Activated CD4-positive, alpha-beta T cell treated with anti-CD3 and anti-CD28 coated beads, Interleukin-2, Interleukin-6, amounts not matched to agents 100 ng/mL and 50 ng/mL, durations not matched to agents 16 hours and 8 hours (primary cell): ENCODE data around the gene PLCL1.

Experiments used
- DNase-seq: peaks from one replicate; pipeline ENCODE4 v3.0.0-alpha.2; 2020

The PLCL1 gene

GRCh38 chr2:197804049-197804757 is at the start of gene PLCL1:
PLCL1 (plus strand) TSS chr2:197804593.
- DNase-seq = peak; percentile 94

- no peak for DNase-seq
Measured at GRCh38 chr2:197759013-197759412, 45.4 kb upstream of the PLCL1 start.

- no peak for DNase-seq
Measured at GRCh38 chr2:197759625-197760292, 44.6 kb upstream of the PLCL1 start.

GRCh38 chr2:197760293-197760657 is 44.1 kb upstream of the PLCL1 start:
- DNase-seq = no peak

GRCh38 chr2:197777823-197778407 is 26.5 kb upstream of the PLCL1 start:
- peak; percentile 46 for DNase-seq

- DNase-seq = no peak
Measured at GRCh38 chr2:197779261-197779660, 25.1 kb upstream of the PLCL1 start.

- DNase-seq = peak; percentile 12
Measured at GRCh38 chr2:197782126-197782525, 22.3 kb upstream of the PLCL1 start.

GRCh38 chr2:197784956-197785941 is 19.1 kb upstream of the PLCL1 start, which contains the start of gene BOLL:
BOLL (minus strand) TSS chr2:197785319; CDS start chr2:197781850, 3,469 bp downstream.
- DNase-seq = no peak

GRCh38 chr2:197786010-197786877 is 18.1 kb upstream of the PLCL1 start:
- peak; percentile 75 for DNase-seq

- DNase-seq = no peak
Measured at GRCh38 chr2:197793456-197793855, 10.9 kb upstream of the PLCL1 start.

GRCh38 chr2:197795277-197795676 is 9.1 kb upstream of the PLCL1 start:
- no peak for DNase-seq

GRCh38 chr2:197798187-197798586 is 6.2 kb upstream of the PLCL1 start:
- no peak for DNase-seq

- no peak for DNase-seq
Measured at GRCh38 chr2:197799068-197799467, 5.3 kb upstream of the PLCL1 start.

- no peak for DNase-seq
Measured at GRCh38 chr2:197800091-197800490, 4.3 kb upstream of the PLCL1 start.

- no peak for DNase-seq
Measured at GRCh38 chr2:197801033-197801432, 3.4 kb upstream of the PLCL1 start.

- DNase-seq = peak; percentile 60
Measured at GRCh38 chr2:197803033-197803444, 1.4 kb upstream of the PLCL1 start.

- DNase-seq = peak; percentile 35
Measured at GRCh38 chr2:197804758-197805714, 643 bp downstream of the PLCL1 start.

GRCh38 chr2:197805715-197806633 is 1.6 kb downstream of the PLCL1 start:
- no peak for DNase-seq

GRCh38 chr2:197809064-197809463 is 4.7 kb downstream of the PLCL1 start:
- DNase-seq = no peak
